GM12873 (cell line): ENCODE data around the gene EYA4.

Source experiments
- TF ChIP-seq, protein P1 (sequence below): IDR thresholded peaks from 2 replicates; pipeline ENCODE4 v1.5.1; 2012; ENCODE audit warnings: low read depth, mild to moderate bottlenecking, moderate library complexity, low read length, control low read depth; ENCODE audit not compliant: insufficient read depth; ENCODE audit errors: missing control alignments

EYA4 gene

DNA sequence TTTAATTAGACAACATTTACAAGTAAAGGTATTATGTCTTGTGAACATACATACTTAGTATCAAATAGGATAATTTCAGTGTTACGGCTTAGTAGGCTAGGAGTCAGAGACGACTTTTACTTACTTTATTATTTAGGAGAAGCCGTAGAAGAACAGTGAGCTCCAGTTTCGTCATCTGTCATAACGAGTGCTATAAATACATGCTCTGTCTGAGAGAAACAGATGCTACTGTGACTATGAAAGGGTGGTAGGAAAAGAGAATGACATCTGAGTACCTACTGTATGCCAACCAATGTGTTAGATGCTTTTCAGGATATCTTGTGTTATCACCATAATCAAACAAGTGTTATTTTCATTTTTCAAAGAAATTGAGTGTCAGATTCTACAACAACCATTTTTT lies 119.0 kb downstream of the EYA4 start:
- TF ChIP-seq, protein P1, sequence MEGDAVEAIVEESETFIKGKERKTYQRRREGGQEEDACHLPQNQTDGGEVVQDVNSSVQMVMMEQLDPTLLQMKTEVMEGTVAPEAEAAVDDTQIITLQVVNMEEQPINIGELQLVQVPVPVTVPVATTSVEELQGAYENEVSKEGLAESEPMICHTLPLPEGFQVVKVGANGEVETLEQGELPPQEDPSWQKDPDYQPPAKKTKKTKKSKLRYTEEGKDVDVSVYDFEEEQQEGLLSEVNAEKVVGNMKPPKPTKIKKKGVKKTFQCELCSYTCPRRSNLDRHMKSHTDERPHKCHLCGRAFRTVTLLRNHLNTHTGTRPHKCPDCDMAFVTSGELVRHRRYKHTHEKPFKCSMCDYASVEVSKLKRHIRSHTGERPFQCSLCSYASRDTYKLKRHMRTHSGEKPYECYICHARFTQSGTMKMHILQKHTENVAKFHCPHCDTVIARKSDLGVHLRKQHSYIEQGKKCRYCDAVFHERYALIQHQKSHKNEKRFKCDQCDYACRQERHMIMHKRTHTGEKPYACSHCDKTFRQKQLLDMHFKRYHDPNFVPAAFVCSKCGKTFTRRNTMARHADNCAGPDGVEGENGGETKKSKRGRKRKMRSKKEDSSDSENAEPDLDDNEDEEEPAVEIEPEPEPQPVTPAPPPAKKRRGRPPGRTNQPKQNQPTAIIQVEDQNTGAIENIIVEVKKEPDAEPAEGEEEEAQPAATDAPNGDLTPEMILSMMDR = no peak

DNA sequence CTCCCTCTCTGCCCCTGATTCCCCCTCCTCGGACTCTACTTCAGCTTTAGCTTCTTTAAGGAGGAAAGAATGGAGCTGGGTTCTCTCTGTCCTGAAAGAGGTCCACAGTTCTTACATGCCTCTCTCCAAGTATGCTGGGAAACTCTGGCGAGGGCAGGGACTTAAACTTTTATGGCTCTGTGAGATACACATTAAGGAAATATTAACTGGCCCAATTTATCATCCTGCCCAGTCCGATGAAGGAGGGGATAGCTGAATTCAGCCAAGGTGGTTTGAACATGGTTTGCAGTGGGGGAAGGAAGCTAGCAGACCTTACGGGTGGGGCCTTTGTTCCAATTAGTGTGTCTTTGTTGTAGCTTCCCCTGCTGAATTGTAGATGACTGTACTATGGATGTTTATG lies 121.7 kb downstream of the EYA4 start:
- TF ChIP-seq, protein P1 = no peak

DNA sequence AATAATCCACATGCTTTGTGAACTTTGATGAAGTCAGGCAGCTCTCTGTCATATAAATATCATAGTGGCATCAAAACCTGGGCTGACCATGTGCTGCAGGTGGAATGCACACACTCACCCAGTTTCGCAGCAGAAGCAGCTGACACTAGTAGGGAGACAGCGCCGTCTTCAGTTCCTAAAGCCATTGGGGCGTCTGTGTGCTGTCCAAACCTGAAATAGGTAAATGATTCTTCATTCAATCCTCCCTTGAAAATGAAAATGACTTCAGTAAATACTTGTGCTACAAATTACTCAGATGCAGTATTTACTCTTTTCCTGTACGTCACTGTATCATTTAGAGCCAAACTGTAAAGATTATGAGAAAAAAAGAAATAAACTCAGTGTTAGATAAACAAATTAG lies 127.5 kb downstream of the EYA4 start:
- TF ChIP-seq, protein P1 = no peak

DNA sequence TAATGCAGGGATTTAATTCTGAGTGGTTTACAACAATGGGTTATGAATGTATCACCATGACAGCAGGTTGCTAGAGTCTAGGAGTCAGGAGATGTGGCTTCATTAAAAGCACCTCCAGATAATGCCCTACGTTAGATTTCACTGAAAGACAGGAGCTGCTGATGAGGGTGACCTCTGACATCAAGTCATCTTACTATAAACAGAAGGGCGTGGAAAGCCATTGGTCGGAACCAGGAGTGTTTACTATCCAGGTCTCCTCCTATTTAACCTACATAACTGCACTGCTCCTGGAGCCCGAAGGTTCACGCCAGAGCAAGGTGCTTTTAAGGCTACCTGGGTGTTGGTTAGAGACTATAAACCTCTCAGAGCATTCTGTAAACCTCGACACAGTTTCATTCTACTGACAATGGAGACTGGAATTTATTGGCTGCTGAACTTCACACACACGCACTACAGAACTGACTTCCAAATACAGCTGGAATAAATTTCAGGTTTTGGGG lies 128.7 kb downstream of the EYA4 start:
- TF ChIP-seq, protein P1 = no peak

DNA sequence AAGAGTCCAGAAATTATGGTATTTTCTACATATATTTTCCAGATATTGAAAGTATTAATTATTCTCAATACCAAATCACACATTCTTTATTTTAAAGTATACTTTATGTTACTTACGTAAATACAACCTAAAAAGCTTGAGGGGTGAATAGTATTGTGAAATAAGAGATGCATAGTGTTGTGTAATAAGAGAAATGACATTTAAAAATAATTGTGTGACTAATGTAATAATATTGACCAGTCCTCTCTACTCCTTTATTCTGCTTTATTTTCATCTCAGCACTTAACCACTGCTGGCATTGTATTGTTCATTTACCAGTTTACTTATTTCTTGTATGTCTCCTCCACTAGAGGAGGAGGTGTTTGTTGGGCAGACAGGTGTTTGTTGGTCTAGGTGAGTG lies 135.6 kb downstream of the EYA4 start:
- TF ChIP-seq, protein P1 = no peak

DNA sequence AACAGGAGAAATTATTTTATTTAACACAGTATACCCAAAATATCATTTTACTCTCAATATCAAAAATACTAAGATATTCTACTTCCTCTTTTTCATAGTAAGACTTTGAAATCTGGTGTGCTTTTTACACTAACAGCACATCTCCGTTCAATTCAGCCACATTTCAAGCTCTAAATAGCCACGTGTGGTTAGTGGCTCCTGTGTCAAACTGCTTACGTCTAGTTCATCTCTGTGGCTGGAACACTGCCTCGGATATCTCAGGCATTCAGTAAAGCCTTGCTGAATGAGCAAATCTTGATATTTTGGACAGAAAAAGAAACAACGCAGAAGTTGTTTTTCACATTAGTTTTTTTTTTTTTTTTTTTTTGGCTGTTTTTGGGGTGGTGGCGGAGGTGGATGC lies 136.1 kb downstream of the EYA4 start:
- TF ChIP-seq, protein P1 = no peak

DNA sequence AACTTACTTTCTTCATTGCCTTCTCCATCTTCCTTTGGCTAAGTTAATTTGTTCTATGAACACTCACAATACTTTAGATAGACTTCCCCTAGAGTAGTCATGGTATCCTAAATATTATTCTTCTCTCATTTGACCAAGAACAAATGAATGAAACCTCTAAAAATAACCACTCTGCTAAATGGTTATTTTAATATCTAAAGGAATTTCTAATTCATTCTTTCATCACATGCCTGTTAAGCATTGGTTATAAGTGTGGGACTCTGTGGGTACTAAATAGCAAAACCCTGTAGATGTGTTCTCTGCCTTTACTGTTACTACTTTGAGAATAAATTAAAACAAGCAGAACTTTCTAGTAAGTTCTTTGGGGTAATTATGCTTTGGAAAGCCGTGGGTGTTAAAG lies 138.9 kb downstream of the EYA4 start:
- TF ChIP-seq, protein P1 = no peak
